WERI-Rb-1 (cell line): ENCODE measurements around the gene TMPRSS15.

ENCODE experiments used
- DNase-seq: peaks from one replicate; pipeline ENCODE4 v3.0.0-alpha.2; 2020
- H3K27ac ChIP-seq: fragments of 250-450 bp; sonication (Bioruptor Pico); 2 replicates; pipeline ENCODE4 v1.5.1; 2020; ENCODE audit warnings: mild to moderate bottlenecking, moderate library complexity
- H3K27me3 ChIP-seq: fragments of 250-450 bp; sonication (Bioruptor Pico); 2 replicates; pipeline ENCODE4 v1.5.1; 2021; ENCODE audit warnings: mild to moderate bottlenecking, low read depth, moderate library complexity; ENCODE audit not compliant: insufficient read depth, severe bottlenecking
- H3K36me3 ChIP-seq: fragments of 250-450 bp; sonication (Bioruptor Pico); 2 replicates; pipeline ENCODE4 v1.5.1; 2020; ENCODE audit warnings: mild to moderate bottlenecking, moderate library complexity
- H3K4me3 ChIP-seq: 2 replicates; pipeline ENCODE4 v1.5.1; 2011; ENCODE audit warnings: low read depth, mild to moderate bottlenecking, control low read depth, low read length
- H3K9me3 ChIP-seq: fragments of 250-450 bp; sonication (Bioruptor Pico); 2 replicates; pipeline ENCODE4 v1.5.1; 2021; ENCODE audit warnings: mild to moderate bottlenecking, moderate library complexity; ENCODE audit not compliant: severe bottlenecking
- CTCF ChIP-seq: IDR thresholded peaks from 2 replicates; pipeline ENCODE4 v1.5.1; 2011; ENCODE audit warnings: low read depth, mild to moderate bottlenecking, control low read depth, inconsistent platforms, low read length

Gene TMPRSS15

GRCh38 chr21:18244671-18245463 is 158.7 kb downstream of the TMPRSS15 start, which contains the start of gene CHODL:
Gene CHODL, plus strand, starts transcription at chr21:18244833. Its CDS starts 391 bp downstream, at chr21:18245224.
- Histone ChIP-seq H3K27me3 (peaks cover 4% of the 10 kb centered on the region), H3K4me3 (peak within 1 kb of the TSS; percentile 68)
- DNase-seq = peak; percentile 31

GRCh38 chr21:18235545-18235944 is 168.0 kb downstream of the TMPRSS15 start:
- no peaks in the 10 kb centered on the region for H3K9me3 ChIP-seq
- no peaks in the 10 kb centered on the region for H3K27me3 ChIP-seq
- no peaks in the 10 kb centered on the region for H3K36me3 ChIP-seq
- no peak overlapping the region for H3K4me3 ChIP-seq
- no peak for TF ChIP-seq CTCF
- no peak for DNase-seq
- H3K27ac ChIP-seq = no peak overlapping the region

More at GRCh38 chr21:18244671-18245463, 158.7 kb downstream of the TMPRSS15 start, which contains the start of gene CHODL:
- Histone ChIP-seq H3K27ac (no peak within 1 kb of the TSS), H3K36me3 (no peaks in the 10 kb centered on the region), H3K9me3 (no peaks in the 10 kb centered on the region)
- no peak for TF ChIP-seq CTCF

GRCh38 chr21:18228060-18228739 is 175.4 kb downstream of the TMPRSS15 start:
- DNase-seq = no peak
- Histone ChIP-seq H3K4me3 (no peak overlapping the region), H3K27ac (no peak overlapping the region), H3K36me3 (no peaks in the 10 kb centered on the region), H3K27me3 (no peaks in the 10 kb centered on the region), H3K9me3 (no peaks in the 10 kb centered on the region)
- no peak for TF ChIP-seq CTCF

GRCh38 chr21:18222346-18222745 is 181.2 kb downstream of the TMPRSS15 start:
- no peak overlapping the region for H3K4me3 ChIP-seq
- H3K27ac ChIP-seq = no peak overlapping the region
- no peaks in the 10 kb centered on the region for H3K27me3 ChIP-seq
- H3K36me3 ChIP-seq = no peaks in the 10 kb centered on the region
- no peak for DNase-seq
- peaks cover 9% of the 10 kb centered on the region for H3K9me3 ChIP-seq
- no peak for TF ChIP-seq CTCF

GRCh38 chr21:18220498-18220897 is 183.1 kb downstream of the TMPRSS15 start:
- Histone ChIP-seq H3K36me3 (no peaks in the 10 kb centered on the region), H3K27me3 (no peaks in the 10 kb centered on the region), H3K4me3 (no peak overlapping the region), H3K9me3 (peaks cover 9% of the 10 kb centered on the region), H3K27ac (no peak overlapping the region)
- TF ChIP-seq CTCF = no peak
- no peak for DNase-seq
